AG04450 (cell line): ENCODE measurements around the gene SPATA1. TPM values are rescaled to one million over a fixed set of nuclear protein-coding genes. Genes with fewer than 3 reads are reported as not detected.

Source experiments
- CTCF ChIA-PET: fragments of 300-600, 350-600 bp; formaldehyde crosslinking; extraction: SDS; loops from one replicate; lab custom pipeline; 2022; ENCODE audit warnings: antibody characterized with exemption, inconsistent platforms; lab: Charles Lee
- POLR2A ChIA-PET: fragments of 350-600 bp; formaldehyde crosslinking; extraction: SDS; loops from one replicate; lab custom pipeline; 2021; ENCODE audit warnings: antibody characterized with exemption, inconsistent platforms; lab: Yijun Ruan, JAX
- DNase-seq: peaks from one replicate; pipeline ENCODE4 v3.0.0-alpha.2; 2011; ENCODE audit warnings: low read depth, low spot score
- H3K27ac ChIP-seq: one replicate; pipeline ENCODE4 v1.5.1; 2012; ENCODE audit warnings: low read depth, low read length, control low read depth
- H3K27me3 ChIP-seq: one replicate; pipeline ENCODE4 v1.6.0; 2012; ENCODE audit warnings: low read length; ENCODE audit not compliant: control insufficient read depth, insufficient read depth
- H3K4me3 ChIP-seq: 2 replicates; pipeline ENCODE4 v1.5.1; 2011; ENCODE audit warnings: mild to moderate bottlenecking, low read depth, low read length, control low read depth
- H3K9me3 ChIP-seq: 2 replicates; pipeline ENCODE4 v1.5.1; 2012; ENCODE audit warnings: low read length; ENCODE audit not compliant: control insufficient read depth, insufficient read depth
- CTCF ChIP-seq: IDR thresholded peaks from 2 replicates; pipeline ENCODE4 v1.5.1; 2011; ENCODE audit warnings: low read depth, low read length, control low read depth, inconsistent platforms
- polyA plus RNA-seq: library from polyadenylated mRNA; depleted of rRNA; stranded (reverse); fragments of >200 nt; gene quantifications from 2 replicates; pipeline ENCODE4 v1.2.3, GENCODE V29; 2011

SPATA1 gene
- polyA plus RNA-seq, 1 experiment: 0.81 TPM

- no peak for DNase-seq
- POLR2A ChIA-PET: interaction anchor here (1.0 kb wide), 1 partner anchor 105 kb away, joined by 3 read pairs; the partner anchor contains the start of genes GNG5 and SPATA1
- TF ChIP-seq CTCF: no peak
- Histone ChIP-seq H3K27me3 (no peaks in the 10 kb centered on the region), H3K9me3 (peaks cover 17% of the 10 kb centered on the region; the same call in 1 of the 2 replicates), H3K4me3 (no peak overlapping the region), H3K27ac (no peak overlapping the region)
- CTCF ChIA-PET: interaction anchor here (0.6 to 1.8 kb wide), 5 partner anchors 9 to 679 kb away, joined by 3 to 5 read pairs (median 5); no protein-coding TSS in a partner anchor
Observed at GRCh38 chr1:84611091-84611490, 104.9 kb downstream of the SPATA1 start.

- Histone ChIP-seq H3K27ac (peak overlapping the region; percentile 66), H3K9me3 (peaks cover 16% of the 10 kb centered on the region; the same call in 1 of the 2 replicates), H3K4me3 (no peak overlapping the region), H3K27me3 (no peaks in the 10 kb centered on the region)
- DNase-seq: no peak
- POLR2A ChIA-PET: interaction anchor here (1.0 kb wide), 1 partner anchor 106 kb away, joined by 3 read pairs; the partner anchor contains the start of genes GNG5 and SPATA1
- CTCF ChIA-PET: interaction anchor here (0.6 to 1.8 kb wide), 5 partner anchors 8 to 679 kb away, joined by 3 to 5 read pairs (median 5); no protein-coding TSS in a partner anchor
- no peak for TF ChIP-seq CTCF
Observed at GRCh38 chr1:84611796-84612195, 105.6 kb downstream of the SPATA1 start.

- DNase-seq: no peak
- no peak for TF ChIP-seq CTCF
- H3K27me3 ChIP-seq: no peaks in the 10 kb centered on the region
- H3K4me3 ChIP-seq: no peak overlapping the region
- ChIA-PET POLR2A (no interaction called here), CTCF (interaction anchor here (1.6 to 1.8 kb wide), 2 partner anchors 7 to 9 kb away, joined by 4 to 5 read pairs; no protein-coding TSS in a partner anchor)
- peaks cover 16% of the 10 kb centered on the region; the same call in 1 of the 2 replicates for H3K9me3 ChIP-seq
- no peak overlapping the region for H3K27ac ChIP-seq
Observed at GRCh38 chr1:84613026-84613425, 106.8 kb downstream of the SPATA1 start.

- Histone ChIP-seq H3K4me3 (no peak overlapping the region), H3K9me3 (peaks cover 16% of the 10 kb centered on the region; the same call in 1 of the 2 replicates), H3K27ac (no peak overlapping the region), H3K27me3 (no peaks in the 10 kb centered on the region)
- ChIA-PET CTCF (interaction anchor here (1.6 kb wide), 1 partner anchor 10 kb away, joined by 4 read pairs; no protein-coding TSS in a partner anchor), POLR2A (no interaction called here)
- no peak for DNase-seq
- no peak for TF ChIP-seq CTCF
Observed at GRCh38 chr1:84613887-84614286, 107.7 kb downstream of the SPATA1 start.

GRCh38 chr1:84615790-84616189 lies 109.6 kb downstream of the SPATA1 start:
- TF ChIP-seq CTCF: no peak
- Histone ChIP-seq H3K9me3 (peaks cover 16% of the 10 kb centered on the region; the same call in 1 of the 2 replicates), H3K27ac (no peak overlapping the region), H3K27me3 (no peaks in the 10 kb centered on the region), H3K4me3 (no peak overlapping the region)
- DNase-seq: no peak
- ChIA-PET CTCF (no interaction called here), POLR2A (interaction anchor here (0.7 kb wide), 1 partner anchor 152 kb away, joined by 5 read pairs; no protein-coding TSS in a partner anchor)
